H9 (cell line): ENCODE data around the gene ASPN. TPM values are rescaled to one million over a fixed set of nuclear protein-coding genes. Genes with fewer than 3 reads are reported as not detected.

ENCODE experiments used
- DNase-seq: peaks from one replicate; pipeline ENCODE4 v3.0.0-alpha.2; 2017
- H2AFZ ChIP-seq: one replicate; pipeline ENCODE4 v1.6.1; 2013; ENCODE audit warnings: mild to moderate bottlenecking, low read length, control low read depth, moderate library complexity
- H2AK5ac ChIP-seq: 2 replicates; pipeline ENCODE4 v1.6.1; 2013; ENCODE audit warnings: low read length, control low read depth, mixed read lengths; ENCODE audit not compliant: insufficient read length
- H2BK120ac ChIP-seq: one replicate; pipeline ENCODE4 v1.6.1; 2013; ENCODE audit warnings: low read depth, mild to moderate bottlenecking, low read length, control low read depth, inconsistent platforms; ENCODE audit not compliant: poor library complexity, severe bottlenecking
- H2BK12ac ChIP-seq: 2 replicates; pipeline ENCODE4 v1.6.1; 2013; ENCODE audit warnings: low read length, control low read depth, mixed read lengths, low read depth; ENCODE audit not compliant: insufficient read length
- H2BK15ac ChIP-seq: 2 replicates; pipeline ENCODE4 v1.6.1; 2013; ENCODE audit warnings: low read depth, low read length, control low read depth
- H2BK20ac ChIP-seq: one replicate; pipeline ENCODE4 v1.6.1; 2013; ENCODE audit warnings: low read depth, mild to moderate bottlenecking, low read length, control low read depth, inconsistent platforms; ENCODE audit not compliant: poor library complexity, severe bottlenecking
- H2BK5ac ChIP-seq: 2 replicates; pipeline ENCODE4 v1.6.1; 2013; ENCODE audit warnings: low read length, control low read depth, mixed read lengths; ENCODE audit not compliant: insufficient read length
- H3K14ac ChIP-seq: 2 replicates; pipeline ENCODE4 v1.6.1; 2013; ENCODE audit warnings: low read length, control low read depth; ENCODE audit not compliant: insufficient read depth
- H3K18ac ChIP-seq: 2 replicates; pipeline ENCODE4 v1.6.1; 2013; ENCODE audit warnings: low read depth, mild to moderate bottlenecking, mixed read lengths, low read length, control low read depth; ENCODE audit not compliant: insufficient read length
- H3K23ac ChIP-seq: 2 replicates; pipeline ENCODE4 v1.6.1; 2013; ENCODE audit warnings: low read length, control low read depth, mixed read lengths, low read depth; ENCODE audit not compliant: insufficient read length
- H3K23me2 ChIP-seq: 2 replicates; pipeline ENCODE4 v1.6.1; 2013; ENCODE audit warnings: low read depth, mild to moderate bottlenecking, mixed read lengths, low read length, control low read depth; ENCODE audit not compliant: insufficient read length, poor library complexity, severe bottlenecking
- H3K27ac ChIP-seq: 2 replicates; pipeline ENCODE4 v1.5.1; 2013; ENCODE audit warnings: low read length, control low read depth, mixed read lengths, low read depth; ENCODE audit not compliant: insufficient read length
- H3K27me3 ChIP-seq: 2 replicates; pipeline ENCODE4 v1.6.1; 2013; ENCODE audit warnings: low read length, control low read depth, inconsistent platforms; ENCODE audit not compliant: insufficient read depth
- H3K4ac ChIP-seq: 2 replicates; pipeline ENCODE4 v1.6.1; 2013; ENCODE audit warnings: low read depth, mild to moderate bottlenecking, control low read depth, inconsistent platforms, low read length, moderate library complexity
- H3K4me1 ChIP-seq: 2 replicates; pipeline ENCODE4 v1.6.1; 2013; ENCODE audit warnings: low read length, control low read depth, inconsistent platforms; ENCODE audit not compliant: insufficient read depth
- H3K4me2 ChIP-seq: 2 replicates; pipeline ENCODE4 v1.6.1; 2013; ENCODE audit warnings: low read length, control low read depth, mixed read lengths; ENCODE audit not compliant: insufficient read length, insufficient read depth
- H3K56ac ChIP-seq: 2 replicates; pipeline ENCODE4 v1.6.1; 2013; ENCODE audit warnings: low read depth, mild to moderate bottlenecking, mixed read lengths, low read length, control low read depth; ENCODE audit not compliant: insufficient read length
- H3K79me1 ChIP-seq: 2 replicates; pipeline ENCODE4 v1.6.1; 2013; ENCODE audit warnings: low read depth, mild to moderate bottlenecking, moderate library complexity, low read length, control low read depth, inconsistent platforms; ENCODE audit not compliant: insufficient read depth, poor library complexity, severe bottlenecking
- H3K79me2 ChIP-seq: 2 replicates; pipeline ENCODE4 v1.6.1; 2013; ENCODE audit warnings: low read length, control low read depth, inconsistent platforms; ENCODE audit not compliant: insufficient read depth
- H3K9ac ChIP-seq: 2 replicates; pipeline ENCODE4 v1.6.1; 2013; ENCODE audit warnings: low read length, control low read depth, mixed read lengths; ENCODE audit not compliant: insufficient read length; ENCODE audit errors: extremely low read depth
- H3K9me3 ChIP-seq: one replicate; pipeline ENCODE4 v1.6.1; 2013; ENCODE audit warnings: low read depth, low read length, inconsistent platforms; ENCODE audit not compliant: control insufficient read depth
- H3T11ph ChIP-seq: one replicate; pipeline ENCODE4 v1.6.1; 2013; ENCODE audit warnings: mild to moderate bottlenecking, low read length, control low read depth, inconsistent platforms
- H4K20me1 ChIP-seq: one replicate; pipeline ENCODE4 v1.6.1; 2013; ENCODE audit not compliant: control insufficient read depth, insufficient read length, insufficient read depth
- H4K5ac ChIP-seq: 2 replicates; pipeline ENCODE4 v1.6.1; 2013; ENCODE audit warnings: low read depth, mild to moderate bottlenecking, mixed read lengths, low read length, control low read depth; ENCODE audit not compliant: insufficient read length
- H4K8ac ChIP-seq: replicated peaks from 2 replicates; pipeline ENCODE4 v1.6.1; 2013; ENCODE audit warnings: low read length, control low read depth, mixed read lengths, low read depth; ENCODE audit not compliant: insufficient read length
- H4K91ac ChIP-seq: 2 replicates; pipeline ENCODE4 v1.6.1; 2013; ENCODE audit warnings: low read depth, mild to moderate bottlenecking, moderate library complexity, mixed read lengths, low read length, control low read depth; ENCODE audit not compliant: insufficient read length
- H3K27ac Mint-ChIP-seq, 3 experiments: 2 replicates in 2 of 3; 3 replicates in 1 of 3; pipeline ENCODE4 v1.8.0; 2020 to 2021; ENCODE audit warnings: mixed read lengths in 3 of 3, mild to moderate bottlenecking in 1 of 3, moderate library complexity in 1 of 3
- H3K27me3 Mint-ChIP-seq: 2 replicates; pipeline ENCODE4 v1.8.0; 2021; ENCODE audit warnings: low read depth, mild to moderate bottlenecking, moderate library complexity, mixed read lengths
- H3K36me3 Mint-ChIP-seq, 3 experiments: 2 replicates in 2 of 3; 3 replicates in 1 of 3; pipeline ENCODE4 v1.8.0; 2020 to 2021; ENCODE audit warnings: low read depth in 3 of 3, mixed read lengths in 3 of 3; ENCODE audit not compliant: insufficient read depth in 1 of 3
- H3K4me1 Mint-ChIP-seq, 2 experiments: 2 replicates each; pipeline ENCODE4 v1.8.0; 2020; ENCODE audit warnings: mixed read lengths in 2 of 2
- H3K4me3 Mint-ChIP-seq, 2 experiments: 2 replicates in 1 of 2; 3 replicates in 1 of 2; pipeline ENCODE4 v1.8.0; 2020 to 2021; ENCODE audit warnings: mild to moderate bottlenecking in 2 of 2, mixed read lengths in 2 of 2, moderate library complexity in 1 of 2
- H3K9me3 Mint-ChIP-seq, 2 experiments: 2 replicates in 1 of 2; 3 replicates in 1 of 2; pipeline ENCODE4 v1.8.0; 2020; ENCODE audit warnings: mild to moderate bottlenecking in 2 of 2, mixed read lengths in 2 of 2, moderate library complexity in 1 of 2
- CTCF ChIP-seq: fragments of 200-600 bp; sonication (generic); conservative IDR thresholded peaks from 3 replicates; pipeline ENCODE4 v1.8.0; 2021; ENCODE audit warnings: antibody characterized with exemption, mild to moderate bottlenecking
- WGBS: extraction: QIAGEN DNeasy Blood & Tissue Kit; methylation state at CpG from one replicate; pipeline ENCODE4 v1.1.7; 2013; ENCODE audit warnings: missing lambda C conversion rate, low lambda C conversion rate, mixed read lengths; ENCODE audit not compliant: insufficient read length; ENCODE audit errors: extremely low coverage; 5-methylcytosine and 5-hydroxymethylcytosine counted together
- total RNA-seq: library from RNA; stranded (reverse); gene quantifications from 2 replicates; pipeline ENCODE4 v1.2.1, GENCODE V29; 2021

ASPN gene
- total RNA-seq, 1 experiment from 2014 or later: not detected

DNA sequence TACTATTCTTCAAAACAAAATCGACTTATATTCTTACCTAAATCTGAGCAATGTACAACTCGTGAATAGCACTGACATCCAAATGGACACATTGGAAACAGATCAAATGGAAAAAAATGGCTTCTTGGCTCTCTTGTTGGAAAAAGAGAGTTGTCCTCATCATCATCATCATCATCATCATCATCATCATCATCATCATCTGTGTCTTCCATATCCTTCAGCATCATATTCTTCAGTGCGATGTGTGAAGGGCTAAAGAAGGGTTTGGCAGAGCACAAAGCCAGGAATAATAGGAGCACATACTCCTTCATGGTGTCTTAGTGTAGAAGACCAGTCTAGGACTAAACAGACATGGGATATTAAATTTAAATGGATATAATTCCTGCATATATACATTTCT lies 7.7 kb downstream of the ASPN start:
- WGBS: 100% methylated on average over 1 of the region's 3 CpGs
- no peaks in the 10 kb centered on the region for H3K27me3 Mint-ChIP-seq

More for the DNA sequence above, 7.7 kb downstream of the ASPN start:
- Histone ChIP-seq H3K4me1 (no peaks in the 10 kb centered on the region), H2BK15ac (no peak overlapping the region), H3K27ac (no peak overlapping the region), H3K56ac (no peak overlapping the region), H3K23me2 (no peaks in the 10 kb centered on the region), H2AK5ac (no peak overlapping the region), H3K9me3 (no peaks in the 10 kb centered on the region), H4K8ac (no peak overlapping the region), H3K27me3 (no peaks in the 10 kb centered on the region), H2AFZ (no peak overlapping the region), H2BK20ac (no peak overlapping the region), H4K20me1 (no peaks in the 10 kb centered on the region), H3K23ac (no peak overlapping the region), H2BK120ac (no peak overlapping the region), H3K9ac (no peak overlapping the region), H2BK5ac (no peak overlapping the region), H3K79me1 (no peaks in the 10 kb centered on the region), H3K4ac (no peak overlapping the region), H3K79me2 (no peaks in the 10 kb centered on the region), H3K18ac (no peak overlapping the region), H2BK12ac (no peak overlapping the region), H3K4me2 (no peak overlapping the region), H4K91ac (no peak overlapping the region), H4K5ac (no peak overlapping the region), H3K14ac (no peak overlapping the region), H3T11ph (no peak overlapping the region)
- Mint-ChIP-seq H3K36me3 (no peaks in the 10 kb centered on the region), H3K4me1 (no peaks in the 10 kb centered on the region; a peak in 1 of 4 replicates), H3K27ac (no peak overlapping the region), H3K4me3 (no peak overlapping the region), H3K9me3 (no peaks in the 10 kb centered on the region)
- TF ChIP-seq CTCF: no peak
- DNase-seq: no peak
